Nephron progenitor cell (in vitro differentiated cells): ENCODE measurements around the gene KCTD6.
A peak's percentile ranks its signal among the peaks of the same experiment; 100 is the strongest.

Experiments
- DNase-seq: peaks from one replicate; pipeline ENCODE4 v3.0.0; 2021
- H3K27ac Mint-ChIP-seq: 2 replicates; pipeline ENCODE4 v1.8.0; 2021; ENCODE audit warnings: mild to moderate bottlenecking, moderate library complexity, mixed read lengths
- H3K27me3 Mint-ChIP-seq: 2 replicates; pipeline ENCODE4 v1.8.0; 2021; ENCODE audit warnings: mild to moderate bottlenecking, low read depth, mixed read lengths; ENCODE audit not compliant: poor library complexity
- H3K36me3 Mint-ChIP-seq: 2 replicates; pipeline ENCODE4 v1.8.0; 2021; ENCODE audit warnings: low read depth, mixed read lengths
- H3K4me1 Mint-ChIP-seq: 2 replicates; pipeline ENCODE4 v1.8.0; 2021; ENCODE audit warnings: mixed read lengths
- H3K4me3 Mint-ChIP-seq: 2 replicates; pipeline ENCODE4 v1.8.0; 2021; ENCODE audit warnings: mild to moderate bottlenecking, moderate library complexity, mixed read lengths
- H3K9me3 Mint-ChIP-seq: 2 replicates; pipeline ENCODE4 v1.8.0; 2021; ENCODE audit warnings: mild to moderate bottlenecking, moderate library complexity, mixed read lengths
- CTCF ChIP-seq: fragments of 200-600 bp; sonication (generic); IDR thresholded peaks from 2 replicates; pipeline ENCODE4 v1.5.0; 2021; ENCODE audit warnings: antibody characterized with exemption

The KCTD6 gene

GRCh38 chr3:58463942-58464271 is 28.0 kb upstream of the KCTD6 start:
- H3K27me3 Mint-ChIP-seq = no peaks in the 10 kb centered on the region
- no peak overlapping the region for H3K27ac Mint-ChIP-seq
- DNase-seq = no peak
- H3K4me3 Mint-ChIP-seq = no peak overlapping the region
- TF ChIP-seq CTCF = no peak
- peaks cover 21% of the 10 kb centered on the region for H3K4me1 Mint-ChIP-seq
- H3K9me3 Mint-ChIP-seq = no peaks in the 10 kb centered on the region
- no peaks in the 10 kb centered on the region for H3K36me3 Mint-ChIP-seq

GRCh38 chr3:58464866-58465265 is 27.0 kb upstream of the KCTD6 start:
- Mint-ChIP-seq H3K4me1 (peaks cover 31% of the 10 kb centered on the region), H3K27me3 (no peaks in the 10 kb centered on the region), H3K36me3 (no peaks in the 10 kb centered on the region), H3K9me3 (no peaks in the 10 kb centered on the region), H3K4me3 (no peak overlapping the region), H3K27ac (no peak overlapping the region)
- DNase-seq = no peak
- no peak for TF ChIP-seq CTCF

GRCh38 chr3:58466899-58467563 is 24.9 kb upstream of the KCTD6 start:
- no peak for TF ChIP-seq CTCF
- Mint-ChIP-seq H3K4me3 (no peak overlapping the region), H3K27me3 (no peaks in the 10 kb centered on the region), H3K27ac (no peak overlapping the region), H3K9me3 (no peaks in the 10 kb centered on the region), H3K36me3 (no peaks in the 10 kb centered on the region), H3K4me1 (peaks cover 52% of the 10 kb centered on the region)
- no peak for DNase-seq

GRCh38 chr3:58469096-58469495 is 22.8 kb upstream of the KCTD6 start:
- Mint-ChIP-seq H3K36me3 (no peaks in the 10 kb centered on the region), H3K4me3 (no peak overlapping the region), H3K4me1 (peaks cover 57% of the 10 kb centered on the region), H3K27ac (no peak overlapping the region), H3K27me3 (no peaks in the 10 kb centered on the region), H3K9me3 (no peaks in the 10 kb centered on the region)
- no peak for DNase-seq
- TF ChIP-seq CTCF = no peak

- Mint-ChIP-seq H3K27ac (peak overlapping the region; percentile 94), H3K4me1 (peaks cover 71% of the 10 kb centered on the region), H3K27me3 (no peaks in the 10 kb centered on the region), H3K4me3 (peak overlapping the region; percentile 57), H3K9me3 (no peaks in the 10 kb centered on the region), H3K36me3 (no peaks in the 10 kb centered on the region)
- DNase-seq = peak; percentile 31
- no peak for TF ChIP-seq CTCF
Measured at GRCh38 chr3:58470363-58471024, 21.4 kb upstream of the KCTD6 start.
